ENCODE measurements around the gene HMGCS1. TPM values are rescaled to one million over a fixed set of nuclear protein-coding genes. Genes with fewer than 3 reads are reported as not detected.

The HMGCS1 gene
- total and polyA plus RNA-seq, 2 experiments from 2014 or later: 84.1 to 105 TPM

- H3K4me1 ChIP-seq (ENCODE audit: low read depth): peaks cover 47% of the 10 kb centered on the region
- TF ChIP-seq CTCF (IDR thresholded peaks at IDR 0.05; ENCODE audit: low read depth, low read length): no peak
- no peak overlapping the region for H3K4me3 ChIP-seq
- DNase-seq (ENCODE audit: low read depth in 1 of 2, low spot score in 1 of 2): no peak
- peaks cover 9% of the 10 kb centered on the region for H3K36me3 ChIP-seq
- no peaks in the 10 kb centered on the region for H3K27me3 ChIP-seq
- H3K9me3 ChIP-seq (ENCODE audit: low read depth): no peaks in the 10 kb centered on the region
- peak overlapping the region; percentile 10 for H3K27ac ChIP-seq
These were observed 10.0 kb downstream of the HMGCS1 start for GRCh38 chr5:43303242-43303641.

GRCh38 chr5:43302481-43302880 lies 10.7 kb downstream of the HMGCS1 start:
- H3K9me3 ChIP-seq (ENCODE audit: low read depth): no peaks in the 10 kb centered on the region
- H3K27me3 ChIP-seq: no peaks in the 10 kb centered on the region
- H3K36me3 ChIP-seq: peaks cover 15% of the 10 kb centered on the region
- H3K4me3 ChIP-seq: no peak overlapping the region
- DNase-seq (ENCODE audit: low read depth in 1 of 2, low spot score in 1 of 2): no peak
- H3K4me1 ChIP-seq (ENCODE audit: low read depth): peaks cover 47% of the 10 kb centered on the region
- peak overlapping the region; percentile 10 for H3K27ac ChIP-seq
- no peak for TF ChIP-seq CTCF (IDR thresholded peaks at IDR 0.05; ENCODE audit: low read depth, low read length)

DNA sequence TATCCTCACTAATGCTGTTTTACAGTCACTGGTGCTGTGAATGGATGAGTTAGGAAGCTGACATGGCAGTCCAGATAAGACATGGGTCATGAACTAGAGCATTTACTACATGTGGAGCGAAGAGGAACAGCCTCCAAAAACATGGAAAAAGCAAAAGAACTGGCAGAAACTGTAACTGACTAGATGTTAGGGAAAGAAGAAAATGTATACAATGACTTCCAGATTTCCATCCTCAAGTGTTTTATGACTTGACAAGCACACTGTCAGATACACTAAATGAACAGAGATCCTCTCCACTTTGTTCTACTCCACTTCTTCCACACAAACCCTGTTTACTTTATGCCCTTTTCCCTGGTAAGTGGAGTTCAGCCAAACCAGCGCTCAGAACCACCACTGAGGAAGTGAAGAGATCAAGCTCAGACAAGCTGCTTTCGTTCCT lies 11.5 kb downstream of the HMGCS1 start:
- no peak for TF ChIP-seq CTCF (IDR thresholded peaks at IDR 0.05; ENCODE audit: low read depth, low read length)
- no peaks in the 10 kb centered on the region for H3K27me3 ChIP-seq
- DNase-seq (ENCODE audit: low read depth in 1 of 2, low spot score in 1 of 2): peak in 1 of 2 donors; percentile 21

GRCh38 chr5:43300112-43300511 lies 13.1 kb downstream of the HMGCS1 start:
- Histone ChIP-seq H3K27ac (no peak overlapping the region), H3K27me3 (no peaks in the 10 kb centered on the region), H3K9me3 (ENCODE audit: low read depth) (no peaks in the 10 kb centered on the region), H3K4me1 (ENCODE audit: low read depth) (peaks cover 52% of the 10 kb centered on the region), H3K4me3 (no peak overlapping the region), H3K36me3 (peaks cover 37% of the 10 kb centered on the region)
- no peak for DNase-seq (ENCODE audit: low read depth in 1 of 2, low spot score in 1 of 2)
- no peak for TF ChIP-seq CTCF (IDR thresholded peaks at IDR 0.05; ENCODE audit: low read depth, low read length)

More for the DNA sequence above, 11.5 kb downstream of the HMGCS1 start:
- Histone ChIP-seq H3K9me3 (ENCODE audit: low read depth) (no peaks in the 10 kb centered on the region), H3K27ac (peak overlapping the region; percentile 10), H3K4me1 (ENCODE audit: low read depth) (peaks cover 47% of the 10 kb centered on the region), H3K36me3 (peaks cover 21% of the 10 kb centered on the region), H3K4me3 (no peak overlapping the region)

DNA sequence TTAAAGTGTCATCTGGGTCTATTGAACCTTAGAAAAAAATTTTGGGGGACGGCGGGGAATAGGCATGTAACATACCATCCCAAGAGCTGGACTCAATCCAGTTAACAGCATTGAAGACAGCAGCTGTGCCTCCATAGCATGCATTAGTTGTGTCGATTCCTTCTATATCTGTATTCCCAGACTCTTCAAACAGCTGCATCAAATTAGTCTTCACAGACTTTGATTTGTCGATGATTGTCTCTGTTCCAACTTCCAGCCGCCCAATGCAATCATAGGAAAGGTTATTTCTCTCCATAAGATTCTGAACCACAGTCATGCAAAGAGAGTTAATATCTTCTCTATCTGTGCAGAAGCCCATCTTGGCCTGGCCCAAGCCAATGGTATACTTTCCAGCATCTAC lies 14.8 kb downstream of the HMGCS1 start:
- no peaks in the 10 kb centered on the region for H3K9me3 ChIP-seq (ENCODE audit: low read depth)
- no peak overlapping the region for H3K4me3 ChIP-seq
- no peak for TF ChIP-seq CTCF (IDR thresholded peaks at IDR 0.05; ENCODE audit: low read depth, low read length)
- no peak for DNase-seq (ENCODE audit: low read depth in 1 of 2, low spot score in 1 of 2)
- no peak overlapping the region for H3K27ac ChIP-seq
- H3K4me1 ChIP-seq (ENCODE audit: low read depth): peaks cover 40% of the 10 kb centered on the region
- no peaks in the 10 kb centered on the region for H3K27me3 ChIP-seq
- H3K36me3 ChIP-seq: peaks cover 52% of the 10 kb centered on the region

GRCh38 chr5:43296835-43297234 lies 16.4 kb downstream of the HMGCS1 start:
- Histone ChIP-seq H3K4me3 (no peak overlapping the region), H3K4me1 (ENCODE audit: low read depth) (peaks cover 24% of the 10 kb centered on the region), H3K9me3 (ENCODE audit: low read depth) (no peaks in the 10 kb centered on the region), H3K27me3 (no peaks in the 10 kb centered on the region), H3K27ac (peak overlapping the region; percentile 16), H3K36me3 (peaks cover 66% of the 10 kb centered on the region)
- no peak for DNase-seq (ENCODE audit: low read depth in 1 of 2, low spot score in 1 of 2)
- TF ChIP-seq CTCF (IDR thresholded peaks at IDR 0.05; ENCODE audit: low read depth, low read length): no peak

Measured in cardiac muscle cell (in vitro differentiated cells and primary cell).